Activated naive CD8-positive, alpha-beta T cell (primary cell): ENCODE results near the gene IRGM.
"Not testable (repeated sequence)": the region's sequence is repeated elsewhere in the genome, so short reads cannot be mapped to it uniquely, and the experiment has no call there.

ENCODE experiments used
- H3K27ac Mint-ChIP-seq: one replicate; pipeline ENCODE4 v1.8.0; 2021; ENCODE audit warnings: mixed read lengths
- H3K27me3 Mint-ChIP-seq: one replicate; pipeline ENCODE4 v1.8.0; 2021; ENCODE audit warnings: mixed read lengths
- H3K36me3 Mint-ChIP-seq: one replicate; pipeline ENCODE4 v1.8.0; 2021; ENCODE audit warnings: mixed read lengths
- H3K4me1 Mint-ChIP-seq: one replicate; pipeline ENCODE4 v1.8.0; 2021; ENCODE audit warnings: low read depth, mixed read lengths
- H3K4me3 Mint-ChIP-seq: one replicate; pipeline ENCODE4 v1.8.0; 2021; ENCODE audit warnings: mild to moderate bottlenecking, mixed read lengths
- H3K9me3 Mint-ChIP-seq: one replicate; pipeline ENCODE4 v1.8.0; 2021; ENCODE audit warnings: low read depth, mixed read lengths

Gene IRGM

GRCh38 chr5:150851039-150851438, 4.7 kb downstream of the IRGM start:
- Mint-ChIP-seq H3K4me1 (peaks cover 24% of the 10 kb centered on the region), H3K27ac (no peak overlapping the region), H3K27me3 (no peaks in the 10 kb centered on the region), H3K4me3 (no peak overlapping the region), H3K36me3 (peaks cover 2% of the 10 kb centered on the region), H3K9me3 (no peaks in the 10 kb centered on the region)

GRCh38 chr5:150853561-150853960, 7.2 kb downstream of the IRGM start:
- Mint-ChIP-seq H3K27me3 (no peaks in the 10 kb centered on the region), H3K9me3 (no peaks in the 10 kb centered on the region), H3K4me1 (peaks cover 9% of the 10 kb centered on the region), H3K4me3 (peak overlapping the region; percentile 20), H3K36me3 (peaks cover 2% of the 10 kb centered on the region), H3K27ac (no peak overlapping the region)

- not testable (repeated sequence) for H3K9me3 Mint-ChIP-seq, H3K27ac Mint-ChIP-seq, H3K4me3 Mint-ChIP-seq, H3K27me3 Mint-ChIP-seq, H3K4me1 Mint-ChIP-seq
- H3K36me3 Mint-ChIP-seq, result peaks cover 17% of the 10 kb centered on the region
These were observed 10.4 kb downstream of the IRGM start for GRCh38 chr5:150856700-150857099.

- Mint-ChIP-seq H3K4me3 (no peak overlapping the region), H3K27ac (no peak overlapping the region)
These were observed 14.0 kb downstream of the IRGM start for GRCh38 chr5:150860246-150860821.

GRCh38 chr5:150862070-150862469, 15.7 kb downstream of the IRGM start:
- peaks cover 27% of the 10 kb centered on the region for H3K36me3 Mint-ChIP-seq
- no peak overlapping the region for H3K27ac Mint-ChIP-seq
- no peaks in the 10 kb centered on the region for H3K27me3 Mint-ChIP-seq
- H3K4me1 Mint-ChIP-seq, result no peaks in the 10 kb centered on the region
- peaks cover 16% of the 10 kb centered on the region for H3K9me3 Mint-ChIP-seq
- no peak overlapping the region for H3K4me3 Mint-ChIP-seq

More at GRCh38 chr5:150860246-150860821, 14.0 kb downstream of the IRGM start:
- Mint-ChIP-seq H3K4me1 (no peaks in the 10 kb centered on the region), H3K9me3 (peaks cover 11% of the 10 kb centered on the region), H3K27me3 (no peaks in the 10 kb centered on the region), H3K36me3 (peaks cover 27% of the 10 kb centered on the region)

- H3K36me3 Mint-ChIP-seq, result peaks cover 23% of the 10 kb centered on the region
- H3K27ac Mint-ChIP-seq, result no peak overlapping the region
- H3K27me3 Mint-ChIP-seq, result no peaks in the 10 kb centered on the region
- peaks cover 20% of the 10 kb centered on the region for H3K9me3 Mint-ChIP-seq
- no peaks in the 10 kb centered on the region for H3K4me1 Mint-ChIP-seq
- H3K4me3 Mint-ChIP-seq, result no peak overlapping the region
These were observed 33.0 kb downstream of the IRGM start for GRCh38 chr5:150879358-150879757.

GRCh38 chr5:150895431-150896428, 49.4 kb downstream of the IRGM start:
- peaks cover 66% of the 10 kb centered on the region for H3K9me3 Mint-ChIP-seq

More at GRCh38 chr5:150895431-150896428, 49.4 kb downstream of the IRGM start:
- Mint-ChIP-seq H3K36me3 (peaks cover 49% of the 10 kb centered on the region), H3K27me3 (no peaks in the 10 kb centered on the region), H3K4me1 (no peaks in the 10 kb centered on the region), H3K4me3 (no peak overlapping the region), H3K27ac (no peak overlapping the region)
